ENCODE results near the gene CSNK2A2. TPM values are rescaled to one million over a fixed set of nuclear protein-coding genes. Genes with fewer than 3 reads are reported as not detected.

Gene CSNK2A2
- total and polyA plus RNA-seq, 10 of the 15 experiments (the other 5 are each of a cell fraction or from before 2014, with no cell fraction given) = 17.4 to 79.1 (median 29.4) TPM

DNA sequence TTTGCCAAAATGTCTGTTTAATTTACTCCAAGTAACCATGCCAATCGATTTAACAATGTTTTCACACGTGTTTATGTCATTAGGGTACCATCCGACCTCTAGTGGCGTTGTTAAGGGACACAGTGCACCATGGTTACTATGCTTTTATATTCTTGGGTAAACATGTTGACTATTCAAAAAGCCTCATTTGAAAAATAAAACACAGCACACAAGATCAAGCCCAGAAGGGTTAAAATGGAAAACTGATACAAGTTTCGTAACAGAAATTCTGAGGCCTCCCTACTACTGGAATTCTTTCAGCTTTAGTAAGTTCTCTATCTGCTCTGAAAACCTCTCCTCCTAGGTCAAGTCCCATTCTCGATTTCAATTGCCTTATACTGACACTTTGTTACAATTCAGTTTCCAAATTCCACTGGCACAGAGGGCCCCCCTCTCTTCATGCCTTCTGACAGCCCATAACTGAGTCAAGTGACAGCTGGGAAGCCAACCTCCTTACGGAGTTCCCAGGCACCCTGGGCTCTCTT lies 70.8 kb downstream of the CSNK2A2 start (continued):
- TF ChIP-seq, protein P1, sequence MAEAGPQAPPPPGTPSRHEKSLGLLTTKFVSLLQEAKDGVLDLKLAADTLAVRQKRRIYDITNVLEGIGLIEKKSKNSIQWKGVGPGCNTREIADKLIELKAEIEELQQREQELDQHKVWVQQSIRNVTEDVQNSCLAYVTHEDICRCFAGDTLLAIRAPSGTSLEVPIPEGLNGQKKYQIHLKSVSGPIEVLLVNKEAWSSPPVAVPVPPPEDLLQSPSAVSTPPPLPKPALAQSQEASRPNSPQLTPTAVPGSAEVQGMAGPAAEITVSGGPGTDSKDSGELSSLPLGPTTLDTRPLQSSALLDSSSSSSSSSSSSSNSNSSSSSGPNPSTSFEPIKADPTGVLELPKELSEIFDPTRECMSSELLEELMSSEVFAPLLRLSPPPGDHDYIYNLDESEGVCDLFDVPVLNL (IDR thresholded peaks at IDR 0.05; ENCODE audit: low read depth, low read length) = no peak
- TF ChIP-seq ATF7 (IDR thresholded peaks at IDR 0.05; ENCODE audit: low read depth) = peak; percentile 48

DNA sequence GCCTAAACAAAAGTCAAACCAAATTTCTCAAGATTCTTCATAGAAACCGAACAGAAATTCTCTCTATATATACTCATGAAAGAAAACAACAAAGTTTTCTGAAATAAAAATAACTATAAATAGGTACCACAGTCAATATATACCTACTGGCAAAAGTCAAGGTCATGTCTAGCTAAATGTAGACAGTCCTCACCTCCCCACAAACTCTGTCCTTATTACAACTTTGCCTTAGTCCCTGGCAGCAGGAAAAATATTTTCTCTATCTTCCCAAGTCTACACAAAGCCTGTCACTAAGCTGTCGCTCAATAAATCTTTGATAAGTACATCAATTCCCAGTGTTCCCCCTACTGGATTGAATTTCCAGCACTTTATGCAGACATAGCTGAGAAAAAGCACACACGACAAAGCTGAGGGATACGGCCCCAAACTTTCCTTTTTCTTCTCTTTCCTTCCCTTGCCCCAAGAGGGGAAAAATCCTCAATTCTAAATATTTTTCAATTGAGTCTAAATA lies 71.4 kb downstream of the CSNK2A2 start:
- Histone ChIP-seq H3K4me2 (ENCODE audit: control insufficient read depth, insufficient read depth) (peak overlapping the region; percentile 99), H3K9me3 (replicated peaks; ENCODE audit: control insufficient read depth, insufficient read depth, low read length) (no peaks in the 10 kb centered on the region), H3K36me3 (ENCODE audit: control insufficient read depth in 2 of 2, insufficient read depth in 2 of 2, low read length in 1 of 2) (peaks cover 0 to 4% of the 10 kb centered on the region in 2 experiments; a peak in 1 of 4 replicates), H3K27ac (ENCODE audit: control insufficient read depth, insufficient read depth) (no peak overlapping the region), H3K4me3 (peak overlapping the region; percentile 85; the same call in 1 of the 2 replicates), H3K27me3 (replicated peaks in 1 of 2; ENCODE audit: control insufficient read depth in 2 of 2, insufficient read depth in 2 of 2, low read length in 1 of 2) (no peaks in the 10 kb centered on the region), H3K4me1 (ENCODE audit: control insufficient read depth, insufficient read depth, low read length) (peaks cover 19% of the 10 kb centered on the region), H2AFZ (ENCODE audit: control insufficient read depth, low read depth, low read length) (no peak overlapping the region), H3K79me2 (ENCODE audit: control insufficient read depth, insufficient read depth, low read length) (peaks cover 59% of the 10 kb centered on the region), H4K20me1 (ENCODE audit: control insufficient read depth, insufficient read depth) (peaks cover 5% of the 10 kb centered on the region; the same call in 1 of the 2 replicates), H3K9ac (ENCODE audit: control insufficient read depth, insufficient read depth, low read length) (no peak overlapping the region)
- in situ Hi-C loops (cut with MboI) (loop anchor here (5.0 kb wide), 1 partner anchor 104 kb away; no protein-coding TSS in a partner anchor), intact Hi-C loops (cut with micrococcal nuclease; ENCODE audit: unreplicated experiment) (loop anchor here (5.0 to 10.0 kb wide), 2 partner anchors 181 to 682 kb away; partner anchors contain the start of genes CIAPIN1 and COQ9)
- FAIRE-seq (no peak), DNase-seq (ENCODE audit: low read depth, low spot score) (no peak), ATAC-seq (no peak)
- 72% methylated on average over 4 of the region's 4 CpGs for WGBS (ENCODE audit: insufficient coverage, insufficient replicate concordance, low lambda C conversion rate, missing lambda C conversion rate)
- ChIA-PET CTCF (interaction anchor here (0.6 to 13.7 kb wide), 23 partner anchors 10 to 369 kb away, joined by 3 to 186 read pairs (median 5); partner anchors contain the start of gene ZNF319), POLR2A (interaction anchor here (0.5 to 1.0 kb wide), 4 partner anchors 14 to 243 kb away, joined by 3 to 7 read pairs (median 3); no protein-coding TSS in a partner anchor), RAD21 (ENCODE audit: unreplicated experiment) (interaction anchor here (0.9 to 6.6 kb wide), 12 partner anchors 17 to 180 kb away, joined by 3 to 30 read pairs (median 4); partner anchors contain the start of gene MMP15), SMC1A (ENCODE audit: uncharacterized antibody, unreplicated experiment) (interaction anchor here (0.7 to 3.9 kb wide), 26 partner anchors 10 to 534 kb away, joined by 3 to 25 read pairs (median 4); a partner anchor contains a TSS)
- TF ChIP-seq, protein P2, sequence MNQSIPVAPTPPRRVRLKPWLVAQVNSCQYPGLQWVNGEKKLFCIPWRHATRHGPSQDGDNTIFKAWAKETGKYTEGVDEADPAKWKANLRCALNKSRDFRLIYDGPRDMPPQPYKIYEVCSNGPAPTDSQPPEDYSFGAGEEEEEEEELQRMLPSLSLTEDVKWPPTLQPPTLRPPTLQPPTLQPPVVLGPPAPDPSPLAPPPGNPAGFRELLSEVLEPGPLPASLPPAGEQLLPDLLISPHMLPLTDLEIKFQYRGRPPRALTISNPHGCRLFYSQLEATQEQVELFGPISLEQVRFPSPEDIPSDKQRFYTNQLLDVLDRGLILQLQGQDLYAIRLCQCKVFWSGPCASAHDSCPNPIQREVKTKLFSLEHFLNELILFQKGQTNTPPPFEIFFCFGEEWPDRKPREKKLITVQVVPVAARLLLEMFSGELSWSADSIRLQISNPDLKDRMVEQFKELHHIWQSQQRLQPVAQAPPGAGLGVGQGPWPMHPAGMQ (IDR thresholded peaks at IDR 0.05; ENCODE audit: borderline replicate concordance) = no peak
- no peak for TF ChIP-seq PML (IDR thresholded peaks at IDR 0.05; ENCODE audit: low read length)
- TF ChIP-seq, protein P3, sequence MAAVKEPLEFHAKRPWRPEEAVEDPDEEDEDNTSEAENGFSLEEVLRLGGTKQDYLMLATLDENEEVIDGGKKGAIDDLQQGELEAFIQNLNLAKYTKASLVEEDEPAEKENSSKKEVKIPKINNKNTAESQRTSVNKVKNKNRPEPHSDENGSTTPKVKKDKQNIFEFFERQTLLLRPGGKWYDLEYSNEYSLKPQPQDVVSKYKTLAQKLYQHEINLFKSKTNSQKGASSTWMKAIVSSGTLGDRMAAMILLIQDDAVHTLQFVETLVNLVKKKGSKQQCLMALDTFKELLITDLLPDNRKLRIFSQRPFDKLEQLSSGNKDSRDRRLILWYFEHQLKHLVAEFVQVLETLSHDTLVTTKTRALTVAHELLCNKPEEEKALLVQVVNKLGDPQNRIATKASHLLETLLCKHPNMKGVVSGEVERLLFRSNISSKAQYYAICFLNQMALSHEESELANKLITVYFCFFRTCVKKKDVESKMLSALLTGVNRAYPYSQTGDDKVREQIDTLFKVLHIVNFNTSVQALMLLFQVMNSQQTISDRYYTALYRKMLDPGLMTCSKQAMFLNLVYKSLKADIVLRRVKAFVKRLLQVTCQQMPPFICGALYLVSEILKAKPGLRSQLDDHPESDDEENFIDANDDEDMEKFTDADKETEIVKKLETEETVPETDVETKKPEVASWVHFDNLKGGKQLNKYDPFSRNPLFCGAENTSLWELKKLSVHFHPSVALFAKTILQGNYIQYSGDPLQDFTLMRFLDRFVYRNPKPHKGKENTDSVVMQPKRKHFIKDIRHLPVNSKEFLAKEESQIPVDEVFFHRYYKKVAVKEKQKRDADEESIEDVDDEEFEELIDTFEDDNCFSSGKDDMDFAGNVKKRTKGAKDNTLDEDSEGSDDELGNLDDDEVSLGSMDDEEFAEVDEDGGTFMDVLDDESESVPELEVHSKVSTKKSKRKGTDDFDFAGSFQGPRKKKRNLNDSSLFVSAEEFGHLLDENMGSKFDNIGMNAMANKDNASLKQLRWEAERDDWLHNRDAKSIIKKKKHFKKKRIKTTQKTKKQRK (IDR thresholded peaks at IDR 0.05; ENCODE audit: low read depth, low read length) = no peak
- BruUV-seq (replicated peaks) = no TSS peak

Measured in GM12878 (cell line).